Skin epidermis (tissue), 12 donors: ENCODE data around the gene LRRC3.
"Not testable (repeated sequence)": the region's sequence is repeated elsewhere in the genome, so short reads cannot be mapped to it uniquely, and the experiment has no call there.

Experiments used
- H3K27ac ChIP-seq, 21 experiments: fragments of 200-600 bp; sonication (generic) in 11 of 21; one replicate each; pipeline ENCODE4 v1.5.0; 2020; ENCODE audit warnings: mild to moderate bottlenecking in 3 of 21, inconsistent platforms in 2 of 21, moderate library complexity in 2 of 21
- H3K4me3 ChIP-seq, 7 experiments: fragments of 200-600 bp; sonication (generic) in 2 of 7; one replicate each; pipeline ENCODE4 v1.5.0; 2020; ENCODE audit warnings: inconsistent platforms in 2 of 7, mild to moderate bottlenecking in 2 of 7, moderate library complexity in 1 of 7

LRRC3 gene, protein sequence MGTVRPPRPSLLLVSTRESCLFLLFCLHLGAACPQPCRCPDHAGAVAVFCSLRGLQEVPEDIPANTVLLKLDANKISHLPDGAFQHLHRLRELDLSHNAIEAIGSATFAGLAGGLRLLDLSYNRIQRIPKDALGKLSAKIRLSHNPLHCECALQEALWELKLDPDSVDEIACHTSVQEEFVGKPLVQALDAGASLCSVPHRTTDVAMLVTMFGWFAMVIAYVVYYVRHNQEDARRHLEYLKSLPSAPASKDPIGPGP

DNA sequence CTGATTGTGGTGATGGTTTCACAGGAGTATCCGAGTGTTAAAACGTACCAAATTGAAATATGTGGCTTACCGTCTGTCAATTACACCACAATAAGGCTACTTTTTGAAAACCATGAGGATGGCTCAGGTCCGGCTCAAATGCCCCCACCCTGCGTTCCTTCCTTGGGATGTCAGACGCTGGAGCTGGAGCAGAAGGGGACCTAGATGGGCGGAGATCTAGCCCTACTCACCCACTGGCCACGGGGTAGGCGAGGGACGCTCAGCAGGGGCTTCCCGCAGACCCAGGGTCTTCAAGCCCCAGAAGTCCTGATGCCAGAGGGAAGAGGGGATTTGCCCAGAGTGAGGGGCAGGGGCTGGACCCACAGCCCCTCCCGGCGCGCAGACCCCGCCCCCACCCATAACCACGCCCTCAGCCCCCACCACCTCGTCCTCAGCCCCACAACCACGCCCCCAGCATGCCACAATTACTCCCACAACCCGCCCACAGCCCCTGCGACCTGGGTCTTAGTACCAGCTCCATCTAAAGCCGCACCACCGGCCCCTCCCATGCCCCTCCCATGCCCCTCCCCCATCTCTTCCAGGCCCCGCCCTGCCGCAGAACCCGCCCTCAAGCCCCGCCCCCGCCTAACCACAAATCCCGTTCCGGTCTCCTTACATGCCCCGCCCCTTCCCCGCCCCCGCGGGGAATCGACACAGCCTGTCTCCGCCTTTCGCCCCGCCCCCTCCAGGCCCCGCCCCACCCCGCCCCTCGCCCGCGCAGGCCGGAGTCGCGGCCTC, at the start of gene LRRC3:
TSS of gene LRRC3 (plus strand) at position 764 of the 777 bp plus-strand sequence. CDS start 1,135 bp downstream, outside the sequence.
- Histone ChIP-seq H3K4me3 (peak within 1 kb of the TSS; percentile 56 to 89 (median 84)), H3K27ac (peak within 1 kb of the TSS in 13 of 21 experiments; percentile 17 to 77 (median 55))

DNA sequence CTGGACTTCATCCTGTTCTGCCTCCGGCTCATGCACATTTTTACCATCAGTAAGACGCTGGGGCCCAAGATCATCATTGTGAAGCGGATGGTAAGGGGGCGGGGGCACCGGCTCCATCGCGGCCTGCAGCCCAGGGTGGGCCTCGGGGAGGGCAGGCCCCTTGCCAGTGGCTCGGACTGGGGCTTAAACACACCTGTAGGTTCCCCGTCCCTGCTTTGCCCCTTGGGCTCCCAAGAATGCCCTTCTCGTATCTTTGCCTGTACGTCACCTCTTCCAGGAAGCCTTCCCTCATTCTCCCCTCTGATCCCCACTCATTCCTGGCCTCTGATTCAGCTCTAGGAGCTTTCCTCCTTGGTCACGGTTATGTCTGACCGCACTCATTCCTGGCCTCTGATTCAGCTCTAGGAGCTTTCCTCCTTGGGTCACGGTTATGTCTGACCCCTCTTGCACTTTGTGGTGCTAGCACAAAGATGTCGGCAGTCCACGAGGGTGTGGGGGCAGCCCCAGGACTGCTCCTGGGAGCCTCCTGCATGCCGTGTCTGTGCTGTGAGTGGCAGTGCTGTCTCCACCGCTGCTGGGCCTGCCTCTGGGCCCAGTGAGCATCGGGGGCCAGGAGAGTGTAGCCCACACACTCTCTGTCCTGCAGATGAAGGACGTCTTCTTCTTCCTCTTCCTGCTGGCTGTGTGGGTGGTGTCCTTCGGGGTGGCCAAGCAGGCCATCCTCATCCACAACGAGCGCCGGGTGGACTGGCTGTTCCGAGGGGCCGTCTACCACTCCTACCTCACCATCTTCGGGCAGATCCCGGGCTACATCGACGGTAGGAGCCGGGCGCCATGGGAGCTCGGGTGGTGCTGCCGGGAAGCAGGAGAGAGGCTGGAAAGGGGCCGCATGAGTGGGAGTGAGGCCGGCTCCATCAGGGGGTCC, 49.1 kb upstream of the LRRC3 start:
- Histone ChIP-seq H3K27ac (no peak overlapping the region), H3K4me3 (no peak overlapping the region)

DNA sequence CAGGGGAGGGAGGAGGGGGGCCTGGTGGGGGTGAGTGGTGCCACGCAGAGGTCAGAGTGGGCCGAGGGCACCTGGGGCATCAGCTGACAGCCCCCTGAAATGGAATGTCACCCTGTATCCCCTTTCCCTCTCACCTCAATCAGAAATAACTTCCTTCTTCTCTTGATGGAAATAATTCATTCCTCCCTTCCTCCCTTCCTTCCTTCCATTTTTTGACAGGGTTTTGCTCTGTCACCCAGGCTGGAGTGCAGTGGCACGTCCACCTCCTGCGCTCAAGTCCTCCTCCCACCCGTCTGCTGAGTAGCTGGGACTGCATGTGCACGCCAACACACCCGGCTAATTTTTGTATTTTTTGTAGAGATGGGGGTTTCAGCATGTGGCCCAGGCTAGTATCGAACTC, 48.4 kb upstream of the LRRC3 start:
- no peak overlapping the region for H3K27ac ChIP-seq
- no peak overlapping the region for H3K4me3 ChIP-seq

DNA sequence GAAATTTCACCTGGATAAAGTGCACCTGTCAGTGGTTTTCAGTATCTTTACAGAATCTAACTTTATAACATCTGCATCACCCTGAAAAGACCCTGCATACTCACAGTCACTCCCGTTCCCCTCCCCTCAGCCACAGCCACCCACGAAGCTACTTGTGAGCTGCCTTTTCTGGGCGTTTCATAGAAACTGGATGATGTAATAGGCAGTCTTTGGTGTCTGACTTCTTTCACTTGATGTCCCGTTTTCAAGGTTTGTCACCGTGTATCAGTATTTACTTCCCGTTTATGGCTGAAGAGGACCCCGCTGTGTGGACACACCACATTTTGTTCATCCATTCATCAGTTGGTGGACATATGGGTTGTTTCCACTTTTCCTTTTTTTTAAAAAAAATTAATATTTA, 47.8 kb upstream of the LRRC3 start:
- no peak overlapping the region for H3K27ac ChIP-seq
- H3K4me3 ChIP-seq, result no peak overlapping the region

DNA sequence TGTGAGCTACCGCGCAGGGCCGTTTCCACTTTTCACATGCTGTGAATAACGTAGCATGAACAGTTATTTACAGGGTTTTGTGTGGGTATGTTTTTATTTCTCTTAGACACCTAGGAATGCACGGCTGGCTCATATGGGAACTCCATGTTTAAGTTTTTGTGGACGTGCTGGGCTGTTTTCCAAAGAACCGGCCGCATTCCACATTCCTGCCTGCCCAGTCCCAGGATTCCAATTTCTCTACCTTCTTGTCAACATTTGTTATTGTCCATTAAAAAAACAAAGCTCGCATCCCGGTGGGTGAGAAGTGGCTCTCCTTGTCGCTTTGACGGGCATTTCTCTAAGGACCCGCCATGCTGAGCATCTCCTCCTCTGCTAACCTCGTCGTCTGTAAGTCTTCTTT, 47.1 kb upstream of the LRRC3 start:
- no peak overlapping the region for H3K27ac ChIP-seq
- H3K4me3 ChIP-seq, result no peak overlapping the region

DNA sequence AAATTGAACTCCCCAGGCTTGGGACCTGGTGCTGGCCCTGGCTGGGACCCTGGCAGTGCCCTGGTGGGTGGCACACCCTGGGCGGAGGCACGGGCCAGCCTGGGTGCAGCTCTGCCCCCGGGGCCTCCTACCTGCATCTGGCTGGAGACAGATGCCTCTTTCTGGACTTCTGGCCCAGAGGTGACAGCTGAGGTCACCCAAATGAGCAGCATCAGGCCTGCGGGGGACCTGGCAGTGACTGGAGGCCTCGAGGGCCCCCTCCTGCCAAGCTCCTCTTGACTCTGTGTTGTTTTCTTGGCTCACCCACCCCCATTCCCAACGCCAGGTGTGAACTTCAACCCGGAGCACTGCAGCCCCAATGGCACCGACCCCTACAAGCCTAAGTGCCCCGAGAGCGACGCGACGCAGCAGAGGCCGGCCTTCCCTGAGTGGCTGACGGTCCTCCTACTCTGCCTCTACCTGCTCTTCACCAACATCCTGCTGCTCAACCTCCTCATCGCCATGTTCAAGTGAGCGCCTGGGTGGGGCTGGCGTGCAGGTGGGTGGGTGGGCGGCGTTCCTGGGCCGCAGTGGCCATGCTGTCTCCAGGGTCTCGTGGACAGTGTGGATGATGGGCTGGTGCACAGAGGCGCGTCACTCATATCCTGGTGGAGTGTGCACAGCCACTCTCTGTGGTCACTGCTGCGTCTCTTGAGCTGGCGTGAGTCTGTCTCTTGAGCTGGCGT, 41.6 kb upstream of the LRRC3 start:
- Histone ChIP-seq H3K27ac (no peak overlapping the region), H3K4me3 (no peak overlapping the region)

DNA sequence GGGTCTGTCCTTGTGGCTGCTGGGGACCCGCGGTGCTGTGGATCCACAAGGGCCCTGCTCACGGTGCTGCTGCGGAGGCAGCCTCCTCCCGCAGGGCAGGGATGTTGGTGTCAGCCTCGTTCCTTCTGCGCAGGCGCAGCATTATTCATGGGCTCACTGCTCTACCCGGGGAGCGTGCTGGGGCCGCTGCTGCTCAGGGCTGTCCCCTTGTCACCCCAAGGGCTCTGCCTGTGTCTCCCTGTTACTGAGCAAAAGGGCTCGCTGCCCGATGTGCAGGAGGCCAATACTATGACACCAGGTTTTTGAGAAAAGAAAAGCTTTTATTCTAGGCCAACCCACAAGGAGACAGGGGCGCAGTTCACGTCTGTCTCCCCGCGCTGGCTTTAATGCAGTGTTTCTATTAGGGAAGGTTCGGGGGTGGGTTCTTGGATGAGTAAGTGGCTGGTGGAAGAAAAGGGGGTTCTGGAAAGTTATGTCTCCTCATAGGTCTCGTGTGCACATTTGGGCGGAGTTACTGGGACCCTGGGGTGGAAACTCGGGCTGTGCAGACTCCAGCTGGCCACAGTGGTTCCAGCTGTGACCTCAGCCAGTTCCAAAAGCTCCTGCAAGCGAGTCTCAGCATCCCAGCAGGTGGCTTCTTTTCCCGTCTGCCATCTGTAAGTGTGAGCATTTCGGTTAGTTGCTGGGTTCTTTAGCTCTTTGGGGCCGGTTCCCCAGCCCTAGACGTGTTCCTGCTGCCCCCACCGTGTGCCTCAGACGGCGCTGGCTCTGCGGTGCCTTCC, 40.8 kb upstream of the LRRC3 start:
- H3K4me3 ChIP-seq, result no peak overlapping the region
- no peak overlapping the region for H3K27ac ChIP-seq

DNA sequence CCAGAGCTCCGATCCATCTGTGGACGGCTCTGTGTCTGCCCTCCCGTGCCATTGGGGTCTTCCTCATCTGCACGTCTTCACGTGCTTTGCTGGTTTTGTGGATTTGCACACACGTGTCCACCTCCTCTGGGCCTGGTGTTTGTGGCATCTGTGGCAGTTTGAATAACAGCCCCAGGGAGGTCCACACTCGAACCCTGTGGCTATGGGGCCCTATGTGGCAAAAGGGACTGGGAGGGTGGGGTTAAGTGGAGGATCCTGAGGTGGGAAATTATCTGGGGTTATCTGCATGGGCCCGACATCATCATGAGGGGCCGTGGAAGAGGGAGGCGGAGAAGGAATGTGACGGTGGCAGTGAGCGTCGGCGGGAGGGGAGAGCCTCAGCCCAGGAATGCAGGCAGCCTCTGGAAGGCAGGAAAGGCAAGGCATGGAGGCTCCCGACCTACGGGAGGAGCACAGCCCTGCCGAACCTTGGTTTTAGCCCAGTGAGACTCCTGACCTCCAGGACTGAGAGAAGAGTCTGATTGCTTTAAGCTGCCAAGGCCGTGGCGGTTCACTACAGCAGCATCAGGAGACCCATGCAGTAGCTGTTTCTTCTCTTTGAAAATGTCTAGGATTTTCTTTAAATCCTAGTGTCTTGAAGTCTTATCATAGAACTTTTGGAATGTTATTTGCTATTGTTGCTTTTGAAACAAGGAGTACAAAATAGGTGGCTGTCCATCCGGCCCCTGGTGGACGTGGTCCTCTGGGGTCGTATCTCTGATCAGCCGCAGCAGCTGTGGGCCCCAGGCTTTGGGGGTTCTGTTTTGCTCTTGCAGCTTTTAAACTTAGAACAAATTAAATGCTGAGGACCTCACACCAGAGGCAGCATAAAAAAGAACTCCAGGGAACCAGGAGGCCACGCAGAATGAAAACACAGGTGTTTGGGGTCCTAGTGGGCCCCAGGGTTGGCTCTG, 40.0 kb upstream of the LRRC3 start:
- H3K27ac ChIP-seq, result no peak overlapping the region
- H3K4me3 ChIP-seq, result no peak overlapping the region

DNA sequence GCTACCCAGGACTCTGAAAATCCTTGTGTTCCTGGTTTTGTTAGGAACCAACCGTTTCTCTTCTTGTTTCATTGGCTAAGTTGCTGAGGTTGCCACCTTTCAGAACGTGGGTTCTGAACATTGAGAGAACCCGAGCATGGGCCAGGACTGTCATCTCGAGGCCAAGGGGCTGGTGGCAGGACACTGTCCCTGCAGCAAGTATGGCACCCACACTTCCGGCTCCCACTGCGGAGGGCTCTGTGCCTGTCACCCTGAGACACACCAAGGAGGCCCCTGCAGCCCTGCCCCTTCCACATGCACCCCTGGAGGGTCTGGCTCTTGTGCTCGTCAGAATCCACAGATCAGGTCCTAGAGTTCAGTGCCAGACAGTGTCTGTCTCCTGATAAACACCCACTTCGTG, 39.1 kb upstream of the LRRC3 start:
- Histone ChIP-seq H3K27ac (no peak overlapping the region), H3K4me3 (no peak overlapping the region)

DNA sequence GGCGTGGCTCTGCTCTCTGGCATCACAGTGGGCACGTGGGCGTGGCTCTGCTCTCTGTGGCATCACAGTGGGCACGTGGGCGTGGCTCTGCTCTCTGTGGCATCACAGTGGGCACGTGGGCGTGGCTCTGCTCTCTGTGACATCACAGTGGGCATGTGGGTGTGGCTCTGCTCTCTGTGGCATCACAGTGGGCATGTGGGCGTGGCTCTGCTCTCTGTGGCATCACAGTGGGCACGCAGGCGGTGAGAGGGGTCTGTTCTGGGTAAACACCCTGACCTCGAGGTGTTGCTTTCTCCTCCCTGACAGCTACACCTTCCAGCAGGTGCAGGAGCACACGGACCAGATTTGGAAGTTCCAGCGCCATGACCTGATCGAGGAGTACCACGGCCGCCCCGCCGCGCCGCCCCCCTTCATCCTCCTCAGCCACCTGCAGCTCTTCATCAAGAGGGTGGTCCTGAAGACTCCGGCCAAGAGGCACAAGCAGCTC, 37.6 kb upstream of the LRRC3 start:
- not testable (repeated sequence) for H3K4me3 ChIP-seq, H3K27ac ChIP-seq

DNA sequence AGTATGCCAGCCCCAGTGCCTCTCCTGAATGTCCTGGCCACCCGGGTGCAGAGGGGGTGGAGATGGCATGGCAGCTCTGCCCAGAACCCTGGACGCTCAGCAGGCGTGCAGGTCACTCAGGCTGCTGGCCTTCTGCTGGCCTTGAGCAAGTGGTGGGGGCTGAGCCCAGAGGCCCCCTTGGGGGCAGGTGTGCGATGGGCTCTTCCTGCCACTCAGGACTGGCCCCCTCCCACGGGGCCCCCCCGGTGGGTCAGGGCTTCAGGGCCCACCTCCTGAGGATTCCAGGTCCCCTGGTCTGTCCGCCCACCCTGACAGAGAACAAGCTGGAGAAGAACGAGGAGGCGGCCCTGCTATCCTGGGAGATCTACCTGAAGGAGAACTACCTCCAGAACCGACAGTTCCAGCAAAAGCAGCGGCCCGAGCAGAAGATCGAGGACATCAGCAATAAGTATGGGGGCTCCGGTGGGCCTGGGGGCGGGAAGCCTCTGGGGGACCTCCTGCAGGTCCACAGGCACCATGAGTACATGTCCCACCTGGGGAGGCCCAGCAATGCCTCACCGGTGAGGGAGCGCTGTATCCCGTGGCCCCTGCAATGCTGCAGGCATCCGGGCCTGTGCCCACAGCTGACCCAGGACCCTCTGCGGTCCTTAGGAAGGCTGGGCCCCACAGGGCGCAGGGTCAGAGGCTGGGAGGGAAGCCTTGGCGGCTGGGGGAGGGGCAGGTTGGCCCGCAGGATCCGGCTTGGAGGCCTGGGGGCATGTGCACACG, 37.0 kb upstream of the LRRC3 start:
- no peak overlapping the region for H3K27ac ChIP-seq
- no peak overlapping the region for H3K4me3 ChIP-seq

DNA sequence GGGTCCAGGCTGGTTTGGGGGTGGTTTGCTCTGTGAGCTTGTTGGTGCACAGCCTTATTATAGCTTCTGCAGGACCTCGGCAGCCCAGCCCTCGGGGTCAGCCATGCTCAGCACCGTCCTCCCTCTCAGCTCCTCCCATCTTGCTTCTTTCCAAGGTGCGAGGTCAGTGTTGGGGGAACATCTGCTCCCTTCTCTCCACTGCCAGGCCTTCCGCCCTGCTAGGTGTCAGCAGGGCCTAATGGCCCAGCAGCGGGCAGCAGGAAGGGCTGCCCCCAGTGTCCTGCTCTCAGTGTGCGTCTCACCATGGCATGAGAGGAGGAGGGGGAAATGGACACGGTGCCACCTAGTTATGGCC, 36.5 kb upstream of the LRRC3 start:
- no peak overlapping the region for H3K4me3 ChIP-seq

DNA sequence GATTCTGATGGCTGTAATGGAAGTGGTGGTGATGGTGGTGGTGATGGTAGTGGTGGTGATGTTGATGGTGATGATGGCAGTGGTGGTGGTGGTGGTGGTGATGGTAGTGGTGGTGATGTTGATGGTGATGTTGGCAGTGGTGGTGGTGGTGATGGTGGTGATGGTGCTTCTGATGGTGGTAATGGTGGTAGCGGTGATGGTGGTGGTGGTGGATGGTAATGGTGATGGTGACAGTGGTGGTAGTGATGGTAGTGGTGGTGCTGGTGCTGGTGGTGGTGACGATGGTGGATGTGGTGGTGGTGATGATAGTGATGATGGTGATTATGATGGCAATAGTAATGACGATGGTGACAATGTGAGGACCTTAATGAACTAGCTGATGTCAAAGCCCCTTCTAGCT, 35.6 kb upstream of the LRRC3 start:
- H3K4me3 ChIP-seq, result no peak overlapping the region
- no peak overlapping the region for H3K27ac ChIP-seq

More for the DNA sequence above, 36.5 kb upstream of the LRRC3 start:
- no peak overlapping the region for H3K27ac ChIP-seq

DNA sequence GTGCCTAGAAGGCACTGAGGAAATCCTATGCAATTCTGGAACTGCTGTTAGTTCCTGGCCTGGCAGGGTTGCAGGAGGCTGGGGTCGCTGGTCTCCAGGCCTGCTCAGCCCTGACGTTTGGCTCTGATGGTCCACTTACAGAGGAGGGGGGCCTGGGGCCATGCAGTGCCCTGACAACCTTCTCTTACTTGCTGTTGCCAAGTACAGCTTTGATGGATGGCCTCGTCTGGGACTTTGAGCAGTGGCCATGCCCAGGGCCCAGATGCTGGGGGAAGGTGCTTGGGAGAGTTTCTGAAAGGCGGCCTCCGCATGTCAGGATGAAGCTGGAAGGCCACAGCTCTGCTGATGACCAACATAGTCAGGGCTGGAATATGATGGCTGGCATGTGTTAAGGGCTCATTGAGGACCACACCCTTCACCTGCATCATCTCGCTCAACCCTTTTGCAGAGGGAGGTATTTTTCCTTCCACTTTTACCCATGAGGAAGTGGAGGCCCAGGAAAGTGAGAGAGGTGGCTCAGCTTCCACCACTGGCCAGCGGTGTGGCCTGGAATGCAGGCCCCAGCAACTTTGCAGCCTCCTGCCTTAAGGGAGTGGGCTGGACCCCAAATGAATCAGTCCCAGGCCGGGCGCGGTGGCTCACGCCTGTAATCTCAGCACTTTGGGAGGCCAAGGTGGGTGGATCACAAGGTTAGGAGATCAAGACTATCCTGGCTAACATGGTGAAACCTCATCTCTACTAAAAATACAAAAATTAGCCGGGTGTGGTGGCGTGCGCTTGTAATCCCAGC, 34.7 kb upstream of the LRRC3 start:
- Histone ChIP-seq H3K27ac (no peak overlapping the region), H3K4me3 (no peak overlapping the region)

DNA sequence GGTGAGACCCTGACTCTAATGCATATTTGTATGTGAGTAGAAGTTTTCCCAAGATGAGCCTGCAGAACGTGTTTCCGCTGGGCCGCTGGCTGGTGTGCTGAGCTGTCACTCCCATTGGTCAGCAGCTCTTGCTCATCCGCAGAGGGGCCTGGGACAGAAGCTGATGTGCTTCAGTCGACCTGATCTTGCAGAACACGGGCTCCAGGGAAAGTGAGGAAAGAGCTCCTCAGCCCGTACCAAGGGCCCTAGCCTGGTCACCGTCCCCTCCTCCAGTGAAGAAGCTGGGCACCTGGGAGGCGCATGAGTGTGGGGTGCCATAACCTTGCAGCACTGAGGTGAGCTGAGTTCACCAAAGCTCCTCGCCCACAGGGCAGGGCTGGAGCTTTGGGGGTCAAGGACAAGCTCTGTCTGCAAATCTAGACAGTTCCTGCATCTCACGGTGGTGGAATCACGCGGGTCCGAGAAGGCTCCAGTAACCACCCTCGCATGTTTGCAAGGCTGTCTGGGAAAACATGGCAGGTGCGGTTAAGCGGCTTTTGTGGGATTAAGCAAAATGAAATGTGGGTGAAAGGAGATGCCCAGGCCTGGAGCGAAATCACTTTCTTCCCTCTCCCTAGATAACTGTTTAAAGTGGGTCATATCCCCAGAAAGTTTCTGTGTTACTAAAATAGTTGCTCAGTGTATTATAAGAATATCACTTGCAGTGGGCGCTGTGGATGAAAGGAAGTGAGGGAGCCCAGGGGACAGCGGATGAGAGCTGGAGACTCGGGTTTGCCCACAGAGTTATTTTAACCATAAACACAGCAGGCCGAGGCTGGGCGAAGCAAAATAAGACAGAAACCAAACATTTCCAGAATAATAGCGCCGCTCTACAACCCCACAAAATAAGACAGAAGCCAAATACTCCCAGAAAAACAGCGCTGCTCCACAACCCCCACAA, 33.1 kb upstream of the LRRC3 start:
- Histone ChIP-seq H3K4me3 (no peak overlapping the region), H3K27ac (no peak overlapping the region)
